ENCODE data around the gene HIF3A. TPM values are rescaled to one million over a fixed set of nuclear protein-coding genes. Genes with fewer than 3 reads are reported as not detected.

The HIF3A gene
- total RNA-seq, 2 donors from 2014 or later = 73.1 to 123 TPM

DNA sequence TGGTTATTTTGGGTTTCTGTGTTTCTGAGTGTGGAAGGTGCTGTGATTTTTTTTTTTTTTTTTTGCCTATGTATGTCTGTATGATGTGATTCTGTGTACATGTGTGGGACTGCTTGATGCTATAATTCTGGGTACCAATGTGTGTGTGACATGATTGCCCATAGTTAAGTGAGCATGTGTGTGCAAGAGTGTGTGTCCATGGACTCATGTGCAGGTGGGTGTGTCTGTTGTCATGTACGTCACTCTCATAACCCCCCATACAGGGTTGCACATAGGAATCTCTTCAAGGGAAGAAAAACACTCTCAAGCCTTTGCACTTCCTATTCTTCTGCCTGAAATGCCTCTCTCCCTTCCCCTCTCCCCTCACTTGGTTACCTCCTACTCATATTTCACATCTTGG lies 47.5 kb downstream of the HIF3A start:
- H3K9me3 ChIP-seq = no peaks in the 10 kb centered on the region
- TF ChIP-seq, protein P1, sequence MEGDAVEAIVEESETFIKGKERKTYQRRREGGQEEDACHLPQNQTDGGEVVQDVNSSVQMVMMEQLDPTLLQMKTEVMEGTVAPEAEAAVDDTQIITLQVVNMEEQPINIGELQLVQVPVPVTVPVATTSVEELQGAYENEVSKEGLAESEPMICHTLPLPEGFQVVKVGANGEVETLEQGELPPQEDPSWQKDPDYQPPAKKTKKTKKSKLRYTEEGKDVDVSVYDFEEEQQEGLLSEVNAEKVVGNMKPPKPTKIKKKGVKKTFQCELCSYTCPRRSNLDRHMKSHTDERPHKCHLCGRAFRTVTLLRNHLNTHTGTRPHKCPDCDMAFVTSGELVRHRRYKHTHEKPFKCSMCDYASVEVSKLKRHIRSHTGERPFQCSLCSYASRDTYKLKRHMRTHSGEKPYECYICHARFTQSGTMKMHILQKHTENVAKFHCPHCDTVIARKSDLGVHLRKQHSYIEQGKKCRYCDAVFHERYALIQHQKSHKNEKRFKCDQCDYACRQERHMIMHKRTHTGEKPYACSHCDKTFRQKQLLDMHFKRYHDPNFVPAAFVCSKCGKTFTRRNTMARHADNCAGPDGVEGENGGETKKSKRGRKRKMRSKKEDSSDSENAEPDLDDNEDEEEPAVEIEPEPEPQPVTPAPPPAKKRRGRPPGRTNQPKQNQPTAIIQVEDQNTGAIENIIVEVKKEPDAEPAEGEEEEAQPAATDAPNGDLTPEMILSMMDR (IDR thresholded peaks at IDR 0.05) = no peak
- no peak overlapping the region for H3K27ac ChIP-seq

DNA sequence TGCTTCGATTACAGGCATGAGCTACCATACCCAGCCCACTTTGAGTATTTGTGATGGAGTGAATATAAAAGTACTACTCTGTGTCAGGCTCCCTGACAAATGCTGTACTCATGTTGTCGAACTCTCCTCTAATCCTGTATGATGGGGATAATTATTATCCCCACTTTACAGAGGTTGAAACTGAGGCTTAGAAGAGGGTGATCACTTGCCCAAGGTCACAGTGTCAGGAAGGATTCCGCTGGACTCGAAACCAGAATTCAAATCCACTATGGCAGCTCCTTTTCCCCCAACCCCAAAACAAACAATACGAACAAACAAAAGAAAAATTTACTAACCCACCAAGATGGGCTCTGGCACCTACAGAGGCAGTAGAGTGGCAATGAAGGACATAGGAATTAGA lies 48.3 kb downstream of the HIF3A start:
- TF ChIP-seq, protein P1 (IDR thresholded peaks at IDR 0.05) = no peak
- Histone ChIP-seq H3K4me1 (peaks cover 0 to 34% of the 10 kb centered on the region in 2 donors), H3K27ac (peak overlapping the region in 1 of 2 donors; percentile 19), H3K4me3 (no peak overlapping the region), H3K9me3 (no peaks in the 10 kb centered on the region), H3K36me3 (peaks cover 13% of the 10 kb centered on the region), H3K27me3 (no peaks in the 10 kb centered on the region)
- no peak for DNase-seq (ENCODE audit: low spot score)

More for the DNA sequence above, 47.5 kb downstream of the HIF3A start:
- Histone ChIP-seq H3K4me1 (peaks cover 0 to 26% of the 10 kb centered on the region in 2 donors), H3K27me3 (no peaks in the 10 kb centered on the region), H3K4me3 (no peak overlapping the region), H3K36me3 (peaks cover 21% of the 10 kb centered on the region)
- no peak for DNase-seq (ENCODE audit: low spot score)

DNA sequence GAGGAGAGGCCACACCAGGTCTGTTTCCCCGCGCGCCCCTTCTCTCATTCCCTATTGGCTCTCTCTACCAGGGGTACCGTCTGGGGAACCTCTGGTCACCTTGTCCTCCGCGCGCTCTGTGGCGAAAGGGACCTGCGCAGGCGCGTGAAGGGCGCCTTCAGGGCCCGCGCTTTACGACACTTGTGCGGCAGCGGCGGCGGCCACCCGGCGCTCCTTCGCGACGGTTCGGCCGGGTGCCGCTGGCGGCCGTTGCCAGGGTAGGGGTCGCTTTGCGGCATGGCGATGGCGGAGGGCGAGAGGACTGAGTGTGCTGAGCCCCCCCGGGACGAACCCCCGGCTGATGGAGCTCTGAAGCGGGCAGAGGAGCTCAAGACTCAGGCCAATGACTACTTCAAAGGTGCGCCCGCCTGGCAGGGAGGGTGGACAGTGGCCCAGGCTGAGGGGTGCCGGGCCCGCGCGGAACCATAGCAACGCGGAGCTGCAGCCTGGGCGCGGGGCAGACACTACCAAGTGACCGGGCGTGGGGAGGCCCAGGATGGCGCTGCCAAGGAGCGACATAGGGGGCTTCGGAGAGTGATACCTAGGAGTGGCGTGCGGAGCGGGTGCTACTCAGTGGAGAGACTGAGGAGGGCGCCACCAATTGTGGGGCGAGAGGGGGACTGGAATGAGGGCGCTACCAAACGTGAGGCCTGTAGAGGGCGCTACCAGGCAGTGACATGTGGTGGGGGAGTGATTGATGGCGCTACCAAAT lies 50.2 kb downstream of the HIF3A start, which contains the start of gene PPP5C:
TSS of gene PPP5C (plus strand) at position 267 of the 751 bp plus-strand sequence. CDS start at position 277, 10 bp downstream.
- Histone ChIP-seq H3K4me1 (peaks cover 0 to 52% of the 10 kb centered on the region in 2 donors), H3K4me3 (peak within 1 kb of the TSS; percentile 96 to 97), H3K27ac (peak within 1 kb of the TSS; percentile 90 to 92), H3K27me3 (no peaks in the 10 kb centered on the region), H3K36me3 (no peaks in the 10 kb centered on the region), H3K9me3 (no peaks in the 10 kb centered on the region)
- TF ChIP-seq, protein P1 (IDR thresholded peaks at IDR 0.05) = peak; percentile 64 to 88
- peak; percentile 93 for DNase-seq (ENCODE audit: low spot score)

DNA sequence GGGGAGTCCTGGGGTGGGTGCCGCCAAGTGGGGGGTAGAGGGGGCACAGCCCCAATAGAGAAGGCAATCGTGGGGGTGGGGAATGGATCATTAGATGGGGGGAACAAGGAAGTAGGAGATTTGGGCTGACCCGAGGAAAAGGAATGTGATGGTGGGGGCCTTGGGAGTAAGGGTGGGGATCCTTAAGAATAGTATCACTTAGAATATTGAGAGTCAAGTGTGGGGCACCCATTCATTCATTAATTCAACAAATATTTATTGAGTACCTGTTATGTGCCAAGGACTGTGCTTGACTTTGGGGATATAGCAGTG lies 50.7 kb downstream of the HIF3A start:
- DNase-seq (ENCODE audit: low spot score) = no peak
- TF ChIP-seq, protein P1 (IDR thresholded peaks at IDR 0.05) = peak in 1 of 2 donors; percentile 37
- peaks cover 0 to 57% of the 10 kb centered on the region in 2 donors for H3K4me1 ChIP-seq
- no peaks in the 10 kb centered on the region for H3K36me3 ChIP-seq
- peak overlapping the region; percentile 96 to 97 for H3K4me3 ChIP-seq
- H3K9me3 ChIP-seq = no peaks in the 10 kb centered on the region
- H3K27me3 ChIP-seq = no peaks in the 10 kb centered on the region
- H3K27ac ChIP-seq = peak overlapping the region; percentile 90 to 92

DNA sequence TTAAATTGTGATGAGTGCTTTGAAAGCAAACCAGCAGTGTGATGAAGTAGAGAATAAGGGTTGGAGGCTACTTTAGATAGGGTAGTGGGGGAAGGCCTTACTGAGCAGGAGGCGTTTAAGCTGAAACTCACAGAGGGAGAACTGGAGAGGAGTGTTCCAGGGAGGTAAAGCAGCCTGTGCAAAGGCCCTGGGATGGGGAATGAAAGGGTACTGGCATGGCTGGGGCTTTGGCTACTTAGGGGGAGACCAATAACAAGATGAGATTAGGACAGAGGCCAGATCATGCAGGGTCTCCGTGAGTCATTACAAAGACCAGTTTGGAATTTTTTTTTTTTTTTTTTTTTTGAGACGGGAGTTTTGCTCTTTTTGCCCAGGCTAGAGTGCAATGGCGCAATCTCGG lies 51.1 kb downstream of the HIF3A start:
- TF ChIP-seq, protein P1 (IDR thresholded peaks at IDR 0.05) = no peak
- Histone ChIP-seq H3K9me3 (no peaks in the 10 kb centered on the region), H3K4me3 (peak overlapping the region in 1 of 2 donors; percentile 96), H3K27me3 (no peaks in the 10 kb centered on the region), H3K36me3 (no peaks in the 10 kb centered on the region), H3K27ac (peak overlapping the region; percentile 90 to 92), H3K4me1 (peaks cover 0 to 61% of the 10 kb centered on the region in 2 donors)
- DNase-seq (ENCODE audit: low spot score) = no peak

Data from right atrium auricular region (tissue), 2 donors.